Neural progenitor cell (in vitro differentiated cells): Measurements from ENCODE around the gene CAMKMT.

ENCODE experiments used
- EZH2 ChIP-seq: fragments of 200-600 bp; sonication (generic); IDR thresholded peaks from 2 replicates; pipeline ENCODE4 v1.6.1; 2017; ENCODE audit warnings: antibody characterized with exemption, mild to moderate bottlenecking, moderate library complexity
- EZH2phosphoT487 ChIP-seq: fragments of 200-600 bp; sonication (generic); IDR thresholded peaks from 2 replicates; pipeline ENCODE4 v1.6.1; 2017; ENCODE audit warnings: antibody characterized with exemption
- TF ChIP-seq, protein P1 (sequence below): fragments of 200-600 bp; sonication (generic); IDR thresholded peaks from 2 replicates; pipeline ENCODE4 v1.5.1; 2017; ENCODE audit warnings: antibody characterized with exemption, mild to moderate bottlenecking

DNA sequence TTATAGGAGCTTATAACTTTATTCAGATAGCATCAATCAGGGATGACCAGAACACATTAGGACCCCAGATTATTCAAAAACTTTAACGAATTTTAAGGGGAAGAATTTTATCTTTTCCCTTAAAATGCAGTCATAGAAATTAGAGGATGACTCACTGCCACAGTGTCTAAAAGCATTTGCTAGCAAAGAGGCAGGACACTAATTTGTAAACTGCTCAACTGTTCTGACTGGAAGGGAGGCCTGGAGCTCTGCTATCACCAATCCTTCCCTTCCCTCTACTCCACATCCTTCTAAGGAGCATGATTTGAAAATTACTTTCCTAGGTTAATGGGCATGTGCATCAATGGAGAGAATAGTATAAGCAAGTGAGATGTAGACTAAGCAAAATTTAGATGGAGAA is 40.9 kb upstream of the CAMKMT start:
- TF ChIP-seq, protein P1, sequence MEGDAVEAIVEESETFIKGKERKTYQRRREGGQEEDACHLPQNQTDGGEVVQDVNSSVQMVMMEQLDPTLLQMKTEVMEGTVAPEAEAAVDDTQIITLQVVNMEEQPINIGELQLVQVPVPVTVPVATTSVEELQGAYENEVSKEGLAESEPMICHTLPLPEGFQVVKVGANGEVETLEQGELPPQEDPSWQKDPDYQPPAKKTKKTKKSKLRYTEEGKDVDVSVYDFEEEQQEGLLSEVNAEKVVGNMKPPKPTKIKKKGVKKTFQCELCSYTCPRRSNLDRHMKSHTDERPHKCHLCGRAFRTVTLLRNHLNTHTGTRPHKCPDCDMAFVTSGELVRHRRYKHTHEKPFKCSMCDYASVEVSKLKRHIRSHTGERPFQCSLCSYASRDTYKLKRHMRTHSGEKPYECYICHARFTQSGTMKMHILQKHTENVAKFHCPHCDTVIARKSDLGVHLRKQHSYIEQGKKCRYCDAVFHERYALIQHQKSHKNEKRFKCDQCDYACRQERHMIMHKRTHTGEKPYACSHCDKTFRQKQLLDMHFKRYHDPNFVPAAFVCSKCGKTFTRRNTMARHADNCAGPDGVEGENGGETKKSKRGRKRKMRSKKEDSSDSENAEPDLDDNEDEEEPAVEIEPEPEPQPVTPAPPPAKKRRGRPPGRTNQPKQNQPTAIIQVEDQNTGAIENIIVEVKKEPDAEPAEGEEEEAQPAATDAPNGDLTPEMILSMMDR, result no peak
- no peak for TF ChIP-seq EZH2
- TF ChIP-seq EZH2phosphoT487, result no peak
